ENCODE data around the gene VILL. TPM values are rescaled to one million over a fixed set of nuclear protein-coding genes. Genes with fewer than 3 reads are reported as not detected.

VILL gene
- total and polyA plus RNA-seq, 2 of the 8 experiments (the other 6 are each of a cell fraction or from before 2014, with no cell fraction given) = 4.1 to 4.2 TPM

GRCh38 chr3:38040401-38040800 is 49.8 kb downstream of the VILL start:
- DNase-seq (ENCODE audit: low read depth in 1 of 2, low spot score in 2 of 2) (no peak), FAIRE-seq (no peak)
- Histone ChIP-seq H3K56ac (replicated peaks; ENCODE audit: insufficient read length, low read depth, low read length) (no peak overlapping the region), H3K79me1 (ENCODE audit: low read depth, low read length) (no peaks in the 10 kb centered on the region), H2BK5ac (ENCODE audit: low read depth, low read length) (no peak overlapping the region), H3K27ac (ENCODE audit: low read depth, low read length) (no peak overlapping the region), H2BK15ac (ENCODE audit: low read length) (no peak overlapping the region), H3K4ac (replicated peaks; ENCODE audit: insufficient read length, low read depth, low read length) (no peak overlapping the region), H4K8ac (ENCODE audit: extremely low read depth, insufficient read depth, low read length) (no peak overlapping the region), H3K27me3 (replicated peaks in 1 of 4; ENCODE audit: control insufficient read depth in 3 of 4, extremely low read depth in 1 of 4, insufficient read depth in 3 of 4, low read length in 3 of 4) (peaks cover 6 to 19% (median 17%) of the 10 kb centered on the region in 4 experiments), H4K91ac (replicated peaks; ENCODE audit: insufficient read length, low read length) (no peak overlapping the region), H3K9me3 (ENCODE audit: insufficient read depth in 2 of 2, low read depth in 1 of 2, low read length in 1 of 2) (no peaks in the 10 kb centered on the region), H2BK12ac (ENCODE audit: low read depth, low read length) (no peak overlapping the region), H2BK120ac (replicated peaks; ENCODE audit: low read depth, low read length) (no peak overlapping the region), H3K23ac (ENCODE audit: insufficient read length) (no peak overlapping the region), H3K9ac (replicated peaks in 1 of 4; ENCODE audit: extremely low read depth in 1 of 4, low read depth in 3 of 4, low read length in 3 of 4) (no peak overlapping the region), H4K5ac (ENCODE audit: insufficient read length, low read depth, low read length) (no peak overlapping the region), H3K23me2 (ENCODE audit: low read depth, low read length) (peaks cover 7% of the 10 kb centered on the region; the same call in 1 of the 2 replicates), H2AFZ (ENCODE audit: low read length) (no peak overlapping the region; the same call in 1 of the 2 replicates), H3K36me3 (ENCODE audit: control insufficient read depth in 2 of 4, insufficient read depth in 4 of 4, low read length in 3 of 4) (no peaks in the 10 kb centered on the region), H4K20me1 (replicated peaks in 1 of 2; ENCODE audit: control insufficient read depth in 1 of 2, insufficient read depth in 2 of 2, low read length in 2 of 2) (no peaks in the 10 kb centered on the region), H3K4me2 (ENCODE audit: insufficient read depth in 1 of 2, low read depth in 2 of 2, low read length in 2 of 2) (peak overlapping the region in 1 of 2 experiments; percentile 62; a peak in 1 of 4 replicates), H3K14ac (ENCODE audit: insufficient read length) (no peak overlapping the region), H3K79me2 (ENCODE audit: control insufficient read depth in 1 of 2, insufficient read depth in 2 of 2, low read length in 2 of 2) (no peaks in the 10 kb centered on the region), H2BK20ac (ENCODE audit: low read length) (no peak overlapping the region), H2AK5ac (ENCODE audit: low read depth, low read length) (no peak overlapping the region), H3K18ac (ENCODE audit: extremely low read depth, low read length) (no peak overlapping the region), H3K4me1 (replicated peaks in 1 of 4; ENCODE audit: control insufficient read depth in 3 of 4, insufficient read depth in 4 of 4, low read length in 3 of 4) (peaks cover 2 to 5% (median 4%) of the 10 kb centered on the region in 4 experiments; a peak in 4 of 7 replicates), H3K4me3 (ENCODE audit: extremely low read depth in 1 of 4, insufficient read depth in 2 of 4, low read depth in 3 of 4, low read length in 4 of 4) (no peak overlapping the region)
- ChIA-PET POLR2A (ENCODE audit: partially characterized antibody) (no interaction called here), CTCF (ENCODE audit: partially characterized antibody) (interaction anchor here (1.1 to 2.1 kb wide), 7 partner anchors 11 to 215 kb away, joined by 3 to 6 read pairs (median 3); partner anchors contain the start of gene PLCD1)
- 99% methylated on average over 5 of the region's 5 CpGs; no CpG with 5 or more reads in 1 of the 2 experiments for WGBS, 2 experiments (ENCODE audit: extremely low coverage in 1 of 2, insufficient coverage in 1 of 2, insufficient read length in 1 of 2, insufficient replicate concordance in 2 of 2, low coverage in 1 of 2, low lambda C conversion rate in 2 of 2, missing lambda C conversion rate in 1 of 2)
- TF ChIP-seq CHD2 (IDR thresholded peaks at IDR 0.05; ENCODE audit: low read length) (no peak), JUN (IDR thresholded peaks at IDR 0.05; ENCODE audit: low read depth, low read length) (no peak), KDM1A (IDR thresholded peaks at IDR 0.05; ENCODE audit: borderline replicate concordance, low read length) (no peak), SP4 (IDR thresholded peaks at IDR 0.05; ENCODE audit: low read length) (no peak), SAP30 (IDR thresholded peaks at IDR 0.05; ENCODE audit: insufficient read depth, insufficient replicate concordance, low read length) (no peak), CREB1 (IDR thresholded peaks at IDR 0.05) (no peak), KDM5A (IDR thresholded peaks at IDR 0.05; ENCODE audit: low read length) (no peak), E2F6 (IDR thresholded peaks at IDR 0.05) (no peak), CTBP2 (IDR thresholded peaks at IDR 0.05; ENCODE audit: borderline replicate concordance, insufficient read depth, insufficient read length, low read length) (no peak), BACH1 (IDR thresholded peaks at IDR 0.05; ENCODE audit: low read length) (no peak), PHF8 (conservative IDR thresholded peaks at IDR 0.05; ENCODE audit: low read depth, low read length) (no peak), SP2 (IDR thresholded peaks at IDR 0.05; ENCODE audit: low read length) (no peak), SIX5 (IDR thresholded peaks at IDR 0.05; ENCODE audit: low read depth, low read length) (no peak)
